Muscle layer of duodenum (tissue), 2 donors: ENCODE measurements around the gene POLR3E.
"Not testable (repeated sequence)": the region's sequence is repeated elsewhere in the genome, so short reads cannot be mapped to it uniquely, and the experiment has no call there.

Experiments used
- H3K27ac ChIP-seq: one replicate; pipeline ENCODE4 v1.7.0; 2013; ENCODE audit warnings: mild to moderate bottlenecking, low read length
- H3K27me3 ChIP-seq: one replicate; pipeline ENCODE4 v1.7.0; 2013; ENCODE audit warnings: low read depth, mild to moderate bottlenecking, control low read depth, low read length
- H3K36me3 ChIP-seq, 2 donors: one replicate each; pipeline ENCODE4 v1.7.0; 2013; ENCODE audit warnings: low read length in 2 of 2, control low read depth in 1 of 2, mild to moderate bottlenecking in 1 of 2; ENCODE audit not compliant: insufficient read depth in 2 of 2, control insufficient read depth in 1 of 2
- H3K4me1 ChIP-seq, 2 donors: one replicate each; pipeline ENCODE4 v1.7.0; 2013; ENCODE audit warnings: low read length in 2 of 2, mild to moderate bottlenecking in 2 of 2, control low read depth in 1 of 2, moderate library complexity in 1 of 2; ENCODE audit not compliant: insufficient read depth in 2 of 2, control insufficient read depth in 1 of 2
- H3K4me3 ChIP-seq, 2 donors: one replicate each; pipeline ENCODE4 v1.7.0; 2013; ENCODE audit warnings: low read length in 2 of 2, low read depth in 1 of 2, mild to moderate bottlenecking in 1 of 2
- H3K9me3 ChIP-seq, 2 donors: one replicate each; pipeline ENCODE4 v1.7.0; 2013; ENCODE audit warnings: low read length in 2 of 2, control low read depth in 1 of 2, mild to moderate bottlenecking in 1 of 2; ENCODE audit not compliant: control insufficient read depth in 1 of 2
- donor health status: healthy.

POLR3E gene

DNA sequence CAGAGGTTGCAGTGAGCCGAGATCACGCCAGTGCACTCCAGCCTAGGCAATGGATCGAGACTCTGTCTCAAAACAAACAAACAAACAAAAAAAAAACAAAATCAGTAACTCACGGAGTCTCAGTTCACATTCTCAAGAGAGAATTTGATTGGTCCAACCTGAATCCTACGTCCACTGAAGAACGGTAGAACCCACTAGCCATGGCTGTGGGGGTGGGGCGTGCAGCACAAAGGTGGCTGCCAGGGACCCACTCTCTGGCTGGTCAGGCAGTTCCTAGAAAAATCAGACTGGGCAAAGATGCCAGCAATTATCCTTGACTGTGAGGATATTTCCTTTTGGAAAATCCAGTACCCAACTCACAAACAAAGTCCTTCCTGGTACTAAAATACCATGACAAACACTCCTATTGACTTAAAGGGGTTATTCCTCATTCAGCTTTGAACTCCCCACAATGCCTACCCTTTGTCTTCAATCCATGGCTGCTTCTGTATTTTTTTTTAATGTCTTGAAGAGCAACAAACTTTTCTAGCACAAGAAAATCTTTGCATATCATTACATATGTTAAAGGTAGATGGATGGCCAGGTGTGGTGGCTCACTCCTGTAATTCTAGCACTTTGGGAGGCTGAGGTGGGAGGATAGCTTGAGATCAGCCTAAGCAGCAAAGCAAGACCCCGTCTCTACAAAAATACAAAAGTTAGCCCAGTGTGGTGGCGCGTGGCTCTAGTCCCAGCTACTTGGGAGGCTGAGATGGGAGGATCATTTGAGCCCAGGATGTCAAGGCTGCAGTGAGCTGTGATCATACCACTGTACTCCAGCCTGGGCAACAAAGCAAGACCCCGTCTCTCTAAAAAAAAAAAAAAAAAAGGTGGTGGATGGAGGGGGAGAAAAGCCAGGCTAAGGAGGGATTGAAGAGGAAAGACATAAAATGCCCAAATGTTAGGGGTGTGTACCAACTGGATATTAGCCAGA lies 3.8 kb upstream of the POLR3E start:
- Histone ChIP-seq H3K4me3 (no peak overlapping the region), H3K27me3 (no peaks in the 10 kb centered on the region), H3K27ac (no peak overlapping the region), H3K4me1 (peaks cover 0 to 3% of the 10 kb centered on the region in 2 donors), H3K9me3 (no peaks in the 10 kb centered on the region), H3K36me3 (peaks cover 0 to 2% of the 10 kb centered on the region in 2 donors)

DNA sequence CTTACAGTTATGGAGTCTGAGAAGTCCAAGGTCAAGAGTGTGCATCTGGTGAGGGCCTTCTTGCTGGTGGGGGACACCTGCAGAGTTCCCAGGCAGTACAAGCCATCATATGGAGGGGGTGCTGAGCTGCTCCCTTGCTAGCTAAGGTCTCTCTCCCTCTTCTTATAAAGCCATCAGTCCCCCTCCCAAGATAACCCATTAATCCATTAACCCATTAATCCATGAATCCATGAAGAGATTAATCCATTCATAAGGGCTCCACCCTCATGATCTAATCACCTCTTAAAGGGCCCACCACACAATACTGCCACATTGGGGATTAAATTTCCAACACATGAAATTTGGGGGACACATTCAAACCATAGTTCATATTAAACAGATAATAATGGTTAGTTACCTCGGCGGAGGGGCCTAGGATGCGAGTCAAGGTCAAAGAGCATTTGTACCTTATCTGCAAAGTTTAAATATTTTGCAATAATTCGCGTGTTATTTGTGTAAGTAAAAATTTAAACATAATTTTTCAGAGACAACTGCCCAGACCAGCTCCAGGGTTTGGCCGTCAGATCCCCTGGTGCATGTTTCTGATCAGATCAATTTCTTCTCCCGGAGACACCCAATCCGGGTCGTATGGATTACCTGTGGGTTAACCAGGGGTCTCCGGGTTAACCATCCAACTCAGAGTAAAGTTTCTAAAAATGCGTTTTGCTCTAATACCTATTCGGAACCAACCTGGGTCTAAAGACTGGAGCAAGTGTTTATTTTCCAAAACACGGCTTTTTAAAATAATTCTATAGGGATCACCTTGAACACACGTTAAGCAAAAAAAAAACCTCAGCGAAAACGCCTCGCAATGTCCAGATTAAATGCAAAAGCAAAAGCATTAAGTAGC lies 740 bp upstream of the POLR3E start:
- Histone ChIP-seq H3K27ac (no peak overlapping the region), H3K36me3 (peaks cover 0 to 2% of the 10 kb centered on the region in 2 donors), H3K4me1 (peaks cover 8 to 22% of the 10 kb centered on the region in 2 donors), H3K27me3 (no peaks in the 10 kb centered on the region), H3K9me3 (no peaks in the 10 kb centered on the region), H3K4me3 (peak overlapping the region; percentile 61 to 94)

DNA sequence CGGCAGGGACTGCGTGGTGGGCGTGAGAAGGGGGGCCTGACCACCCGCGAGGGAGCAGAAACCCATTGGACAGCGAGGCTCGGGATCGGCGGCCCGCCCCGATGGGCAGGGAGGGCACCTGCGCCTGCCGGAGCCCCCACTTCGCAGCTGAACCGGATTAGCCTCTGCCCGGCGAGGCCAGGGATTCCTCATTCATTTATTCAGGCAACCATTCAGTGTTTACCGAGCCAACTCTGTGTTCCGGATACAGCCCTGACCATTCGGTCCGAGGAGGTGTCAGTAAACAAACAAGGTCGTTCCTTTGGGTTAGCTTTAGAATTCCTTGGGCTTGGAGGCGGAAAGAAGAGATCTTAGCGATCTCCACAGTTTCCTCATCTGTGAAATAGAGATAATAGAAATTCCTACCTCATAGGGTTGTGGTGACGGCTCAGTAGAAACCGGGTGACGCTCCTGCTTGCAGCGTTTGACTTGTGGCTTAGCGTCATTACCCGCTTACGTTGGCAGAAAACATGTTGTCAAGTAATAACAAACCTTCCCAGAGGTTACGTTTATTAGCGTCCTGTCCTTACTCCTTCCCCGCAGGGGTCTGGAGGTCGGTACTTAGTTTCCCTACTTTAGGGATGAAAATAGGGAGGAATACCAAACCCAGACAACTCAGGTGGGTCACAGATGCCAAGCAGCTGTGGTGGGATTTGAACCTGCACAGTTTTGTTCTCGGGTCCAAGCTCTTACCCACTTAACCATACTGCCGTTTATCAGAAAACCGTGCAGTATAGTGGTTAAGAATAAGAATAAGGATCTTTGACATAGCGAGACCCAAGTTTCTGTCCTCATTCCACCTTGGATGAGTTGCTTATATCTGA lies 893 bp downstream of the POLR3E start:
- H3K4me1 ChIP-seq, result peaks cover 8 to 22% of the 10 kb centered on the region in 2 donors

DNA sequence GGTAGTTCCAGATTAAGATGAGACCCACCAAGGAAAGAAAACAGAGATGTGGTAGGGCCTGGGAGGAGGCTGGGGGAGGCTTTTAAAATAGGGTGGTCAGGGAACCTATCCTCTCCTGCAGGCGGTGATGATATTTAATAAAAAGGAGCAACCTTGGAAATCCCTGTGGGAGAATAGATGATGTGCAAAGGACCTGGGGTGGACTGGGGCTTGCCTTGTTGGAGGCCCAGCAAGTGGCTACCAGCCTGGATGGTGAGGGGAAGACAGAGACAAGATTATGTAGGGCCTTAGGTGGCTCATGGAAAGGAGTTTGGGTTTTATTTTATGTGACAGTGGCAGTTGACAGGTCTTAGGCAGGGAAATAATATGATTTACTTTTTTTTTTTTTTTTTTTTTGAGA lies 1.8 kb downstream of the POLR3E start:
- H3K27ac ChIP-seq, result no peak overlapping the region
- peak overlapping the region; percentile 94 to 95 for H3K4me3 ChIP-seq
- no peaks in the 10 kb centered on the region for H3K27me3 ChIP-seq
- H3K36me3 ChIP-seq, result peaks cover 7 to 15% of the 10 kb centered on the region in 2 donors
- H3K4me1 ChIP-seq, result peaks cover 8 to 22% of the 10 kb centered on the region in 2 donors
- no peaks in the 10 kb centered on the region for H3K9me3 ChIP-seq

More for the DNA sequence above, 893 bp downstream of the POLR3E start:
- H3K9me3 ChIP-seq, result no peaks in the 10 kb centered on the region
- peak overlapping the region; percentile 94 to 95 for H3K4me3 ChIP-seq
- H3K36me3 ChIP-seq, result peaks cover 4 to 10% of the 10 kb centered on the region in 2 donors
- no peaks in the 10 kb centered on the region for H3K27me3 ChIP-seq
- H3K27ac ChIP-seq, result peak overlapping the region; percentile 96

DNA sequence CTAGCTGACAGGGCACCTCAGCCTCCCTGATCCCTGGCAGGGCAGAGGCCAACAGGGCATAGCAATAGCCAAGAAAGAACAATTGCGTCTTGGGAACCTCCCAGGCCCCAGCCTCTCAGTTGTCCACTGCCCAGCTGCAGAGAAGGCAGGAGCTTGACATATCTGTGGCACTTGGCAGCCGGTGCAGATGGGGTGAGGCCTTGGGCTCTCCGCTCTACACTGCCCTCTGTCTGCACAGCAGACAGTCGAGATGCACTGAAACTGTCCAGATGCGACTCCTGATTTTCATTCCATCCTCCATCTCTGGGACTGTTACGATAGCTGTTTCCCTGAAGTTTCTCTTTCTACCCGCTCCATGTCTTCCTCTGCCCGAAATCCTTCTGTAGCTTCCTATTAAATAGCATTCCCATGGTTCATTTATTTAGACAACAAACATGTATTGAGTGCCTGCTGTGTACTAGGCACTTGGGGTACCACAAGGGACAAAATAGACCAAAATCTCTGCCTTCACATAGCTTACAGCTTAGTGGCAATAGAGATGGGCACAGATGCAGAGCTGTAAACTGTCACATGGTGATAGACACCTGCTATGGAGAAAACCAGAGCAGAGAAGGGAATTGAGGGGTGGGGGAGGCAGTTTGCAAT lies 3.3 kb downstream of the POLR3E start:
- Histone ChIP-seq H3K4me3 (no peak overlapping the region), H3K4me1 (peaks cover 8 to 22% of the 10 kb centered on the region in 2 donors), H3K27ac (no peak overlapping the region), H3K9me3 (no peaks in the 10 kb centered on the region), H3K36me3 (peaks cover 15 to 30% of the 10 kb centered on the region in 2 donors), H3K27me3 (no peaks in the 10 kb centered on the region)

DNA sequence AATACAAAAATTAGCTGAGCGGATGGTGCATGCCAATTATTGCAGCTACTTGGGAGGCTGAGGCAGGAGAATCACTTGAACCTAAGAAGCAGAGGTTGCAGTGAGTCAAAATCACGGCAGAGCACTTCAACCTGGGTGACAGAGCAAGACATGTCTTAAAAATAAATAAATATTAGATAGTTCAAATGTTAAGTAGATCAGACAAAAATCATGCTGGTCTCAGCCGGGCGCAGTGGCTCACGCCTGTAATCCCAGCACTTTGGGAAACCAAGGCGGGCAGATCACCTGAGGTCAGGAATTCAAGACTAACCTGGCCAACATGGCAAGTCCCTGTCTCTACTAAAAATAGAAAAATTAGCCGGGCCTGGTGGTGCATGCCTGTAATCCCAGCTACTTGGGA lies 4.2 kb downstream of the POLR3E start:
- H3K27ac ChIP-seq, H3K9me3 ChIP-seq: not testable (repeated sequence)
- peaks cover 20 to 33% of the 10 kb centered on the region in 2 donors for H3K36me3 ChIP-seq

DNA sequence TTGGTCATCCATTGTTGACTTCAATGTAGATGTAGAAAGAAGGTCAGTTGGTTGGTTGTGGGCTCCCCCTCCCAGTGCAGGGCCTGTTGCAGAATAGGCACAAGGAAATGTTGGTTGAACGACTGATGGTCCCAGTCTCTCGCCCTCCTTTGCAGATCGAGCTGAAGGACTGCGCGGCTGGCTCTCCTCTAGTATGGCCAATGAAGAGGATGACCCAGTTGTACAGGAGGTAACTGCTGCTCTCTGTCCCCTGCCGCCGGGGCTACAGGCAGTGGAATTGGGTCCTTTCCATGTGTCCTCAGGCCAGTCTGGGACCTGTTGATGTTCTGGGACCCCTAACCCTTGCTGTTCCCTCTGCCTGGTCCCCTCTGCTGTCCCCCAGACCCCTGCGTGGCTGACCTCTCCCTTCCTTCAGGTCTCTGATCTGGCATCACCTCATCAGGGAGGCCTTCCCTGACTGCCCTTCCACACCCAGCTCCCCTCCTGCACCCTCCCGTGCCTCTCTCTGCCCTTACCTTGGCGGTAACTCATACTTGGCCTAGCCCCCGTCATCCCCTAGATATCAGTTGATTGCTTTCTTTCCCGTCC lies 5.7 kb downstream of the POLR3E start:
- Histone ChIP-seq H3K36me3 (peaks cover 32 to 45% of the 10 kb centered on the region in 2 donors), H3K4me1 (peaks cover 8 to 22% of the 10 kb centered on the region in 2 donors), H3K4me3 (no peak overlapping the region), H3K27ac (no peak overlapping the region), H3K9me3 (no peaks in the 10 kb centered on the region), H3K27me3 (no peaks in the 10 kb centered on the region)

More for the DNA sequence above, 4.2 kb downstream of the POLR3E start:
- H3K27me3 ChIP-seq, H3K4me3 ChIP-seq: not testable (repeated sequence)
- H3K4me1 ChIP-seq, result peaks cover 8 to 22% of the 10 kb centered on the region in 2 donors

DNA sequence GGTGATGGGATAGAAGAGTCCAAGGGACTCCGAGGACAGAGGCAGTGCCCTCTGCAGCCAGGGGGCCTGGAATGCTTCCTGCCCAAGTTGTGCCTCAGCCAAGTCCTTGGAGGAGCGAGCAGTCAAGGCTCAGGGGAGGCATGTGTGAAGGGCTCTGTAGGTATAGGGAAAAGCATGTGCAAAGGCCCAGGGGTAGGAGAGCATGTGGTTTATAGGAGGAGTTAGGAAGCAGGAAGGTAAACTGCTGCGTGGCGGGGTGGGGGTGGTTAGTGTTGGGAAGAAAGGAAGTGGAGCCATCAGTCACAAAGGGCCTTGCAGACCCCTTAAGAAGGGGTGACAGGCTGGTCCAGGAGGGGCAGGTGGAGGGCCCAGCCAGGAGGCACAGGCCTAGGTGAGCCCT lies 7.2 kb downstream of the POLR3E start:
- H3K36me3 ChIP-seq, result peaks cover 45 to 58% of the 10 kb centered on the region in 2 donors
- H3K27me3 ChIP-seq, result no peaks in the 10 kb centered on the region

DNA sequence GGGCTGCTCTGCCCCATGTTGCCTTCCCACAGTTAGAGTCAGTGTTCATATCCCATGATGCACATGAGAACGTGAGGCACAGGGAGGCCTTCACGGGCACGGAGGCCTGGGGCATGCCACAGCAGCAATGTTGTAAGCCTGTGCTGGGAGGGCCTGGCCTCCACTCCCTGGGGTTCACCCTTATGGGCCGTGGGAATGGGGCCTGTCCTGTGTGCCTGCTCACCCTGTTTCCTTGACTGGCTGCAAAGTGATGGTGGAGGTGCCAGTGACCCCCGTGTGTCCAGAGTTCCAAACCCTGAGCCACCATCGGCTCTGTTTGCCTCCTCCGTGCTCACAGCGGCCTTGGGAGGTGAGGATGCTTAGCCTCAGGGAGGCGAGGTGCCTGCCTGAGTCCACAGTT lies 9.6 kb downstream of the POLR3E start:
- Histone ChIP-seq H3K4me1 (no peaks in the 10 kb centered on the region), H3K36me3 (peaks cover 50 to 72% of the 10 kb centered on the region in 2 donors), H3K27ac (no peak overlapping the region), H3K9me3 (no peaks in the 10 kb centered on the region), H3K27me3 (no peaks in the 10 kb centered on the region), H3K4me3 (no peak overlapping the region)

More for the DNA sequence above, 7.2 kb downstream of the POLR3E start:
- H3K4me3 ChIP-seq, result no peak overlapping the region
- peaks cover 8 to 13% of the 10 kb centered on the region in 2 donors for H3K4me1 ChIP-seq
- no peaks in the 10 kb centered on the region for H3K9me3 ChIP-seq
- no peak overlapping the region for H3K27ac ChIP-seq

DNA sequence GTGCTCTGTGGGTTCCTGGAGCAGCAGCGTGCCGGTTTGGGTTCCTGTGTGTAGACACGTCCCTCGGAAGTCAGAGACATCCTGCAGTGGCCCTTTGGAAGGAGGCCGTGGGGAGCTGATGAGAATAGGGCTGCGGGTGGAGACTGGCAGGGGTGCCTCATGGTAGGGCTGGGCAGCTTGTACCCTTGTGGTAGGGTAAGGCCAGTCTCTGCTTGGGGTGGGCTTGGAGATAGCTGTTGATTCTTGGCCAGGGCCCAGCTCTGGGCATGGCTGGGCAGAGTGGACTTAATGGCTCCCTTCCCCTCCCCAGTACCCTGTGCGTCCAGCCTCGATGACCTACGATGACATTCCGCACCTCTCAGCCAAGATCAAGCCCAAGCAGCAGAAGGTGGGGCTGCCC lies 10.6 kb downstream of the POLR3E start:
- H3K4me3 ChIP-seq, result no peak overlapping the region
- H3K27ac ChIP-seq, result no peak overlapping the region
- H3K4me1 ChIP-seq, result no peaks in the 10 kb centered on the region
- H3K36me3 ChIP-seq, result peaks cover 49 to 75% of the 10 kb centered on the region in 2 donors
- H3K9me3 ChIP-seq, result no peaks in the 10 kb centered on the region
- no peaks in the 10 kb centered on the region for H3K27me3 ChIP-seq
